ENCODE measurements around the gene NAA80.

DNA sequence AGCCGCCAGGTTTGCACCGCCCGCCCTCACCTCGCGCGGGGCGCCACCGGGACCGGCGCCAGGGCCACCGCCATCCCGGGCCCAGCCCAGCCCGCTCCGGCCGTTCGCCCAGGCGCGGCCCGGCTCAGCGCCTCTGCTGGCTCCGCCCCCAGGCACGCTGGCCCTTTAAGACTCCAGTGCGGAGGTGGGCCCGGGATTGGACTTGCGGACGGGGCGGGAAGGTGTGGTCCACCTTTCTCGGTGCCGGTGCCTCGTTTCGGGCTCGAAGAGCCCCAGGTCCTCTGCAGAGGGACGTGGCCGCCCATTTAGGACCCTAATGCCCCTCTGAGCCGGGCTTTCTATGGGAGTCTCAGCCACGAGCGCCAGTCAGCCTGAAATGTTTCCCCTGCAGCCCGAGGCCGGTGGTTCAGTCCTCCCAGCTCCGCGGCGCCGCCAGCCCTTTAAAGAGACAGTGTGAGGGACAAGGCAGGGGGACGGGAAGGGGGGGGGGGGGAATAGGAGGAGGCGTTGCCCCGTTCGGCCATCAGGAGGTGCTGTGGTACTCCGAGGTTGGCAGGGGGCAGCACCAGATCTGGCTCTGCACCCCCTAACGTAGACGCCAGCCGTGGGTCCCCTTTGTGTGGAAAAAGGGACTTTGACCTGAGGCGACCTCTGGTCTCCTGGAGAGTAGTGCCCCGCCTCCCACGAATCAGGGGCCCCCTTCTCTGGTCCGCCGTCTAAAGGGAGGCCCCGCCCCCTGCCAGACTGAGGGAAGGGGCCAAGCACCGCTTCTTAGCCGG is 22.3 kb upstream of the NAA80 start:
- TF ChIP-seq, protein P1, sequence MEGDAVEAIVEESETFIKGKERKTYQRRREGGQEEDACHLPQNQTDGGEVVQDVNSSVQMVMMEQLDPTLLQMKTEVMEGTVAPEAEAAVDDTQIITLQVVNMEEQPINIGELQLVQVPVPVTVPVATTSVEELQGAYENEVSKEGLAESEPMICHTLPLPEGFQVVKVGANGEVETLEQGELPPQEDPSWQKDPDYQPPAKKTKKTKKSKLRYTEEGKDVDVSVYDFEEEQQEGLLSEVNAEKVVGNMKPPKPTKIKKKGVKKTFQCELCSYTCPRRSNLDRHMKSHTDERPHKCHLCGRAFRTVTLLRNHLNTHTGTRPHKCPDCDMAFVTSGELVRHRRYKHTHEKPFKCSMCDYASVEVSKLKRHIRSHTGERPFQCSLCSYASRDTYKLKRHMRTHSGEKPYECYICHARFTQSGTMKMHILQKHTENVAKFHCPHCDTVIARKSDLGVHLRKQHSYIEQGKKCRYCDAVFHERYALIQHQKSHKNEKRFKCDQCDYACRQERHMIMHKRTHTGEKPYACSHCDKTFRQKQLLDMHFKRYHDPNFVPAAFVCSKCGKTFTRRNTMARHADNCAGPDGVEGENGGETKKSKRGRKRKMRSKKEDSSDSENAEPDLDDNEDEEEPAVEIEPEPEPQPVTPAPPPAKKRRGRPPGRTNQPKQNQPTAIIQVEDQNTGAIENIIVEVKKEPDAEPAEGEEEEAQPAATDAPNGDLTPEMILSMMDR (IDR thresholded peaks at IDR 0.05): peak; percentile 76
- TF ChIP-seq EZH2phosphoT487 (IDR thresholded peaks at IDR 0.05): no peak
